ENCODE measurements around the gene SPECC1.

DNA sequence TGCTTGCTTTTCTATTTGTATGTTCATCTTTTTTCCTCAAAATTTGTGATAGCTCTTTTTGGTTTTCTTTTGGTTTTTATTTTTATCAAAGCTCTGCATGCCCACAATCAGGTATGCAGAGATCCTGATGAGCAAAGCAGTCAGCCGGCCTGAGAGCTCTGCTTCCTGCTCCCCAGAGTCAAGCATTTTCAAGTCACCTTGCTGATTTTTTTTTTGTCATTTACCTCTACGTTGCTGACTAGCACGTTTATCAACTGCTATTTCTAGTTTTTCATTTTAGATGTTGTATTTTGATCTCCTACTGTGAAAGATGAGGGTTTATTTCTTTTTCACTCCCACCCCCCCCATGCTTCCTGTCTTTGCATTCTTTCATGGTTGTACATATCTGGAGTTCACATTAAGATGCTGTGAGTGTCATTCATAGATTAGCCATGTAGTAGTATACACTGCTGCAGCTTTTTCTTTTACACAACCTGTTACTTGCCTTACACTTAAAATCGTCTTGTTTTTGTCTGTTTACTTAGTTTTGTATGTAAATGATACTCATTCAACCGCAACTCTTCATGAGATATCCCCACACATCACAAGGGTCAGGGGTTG is 262.0 kb downstream of the SPECC1 start:
- TF ChIP-seq, protein P1, sequence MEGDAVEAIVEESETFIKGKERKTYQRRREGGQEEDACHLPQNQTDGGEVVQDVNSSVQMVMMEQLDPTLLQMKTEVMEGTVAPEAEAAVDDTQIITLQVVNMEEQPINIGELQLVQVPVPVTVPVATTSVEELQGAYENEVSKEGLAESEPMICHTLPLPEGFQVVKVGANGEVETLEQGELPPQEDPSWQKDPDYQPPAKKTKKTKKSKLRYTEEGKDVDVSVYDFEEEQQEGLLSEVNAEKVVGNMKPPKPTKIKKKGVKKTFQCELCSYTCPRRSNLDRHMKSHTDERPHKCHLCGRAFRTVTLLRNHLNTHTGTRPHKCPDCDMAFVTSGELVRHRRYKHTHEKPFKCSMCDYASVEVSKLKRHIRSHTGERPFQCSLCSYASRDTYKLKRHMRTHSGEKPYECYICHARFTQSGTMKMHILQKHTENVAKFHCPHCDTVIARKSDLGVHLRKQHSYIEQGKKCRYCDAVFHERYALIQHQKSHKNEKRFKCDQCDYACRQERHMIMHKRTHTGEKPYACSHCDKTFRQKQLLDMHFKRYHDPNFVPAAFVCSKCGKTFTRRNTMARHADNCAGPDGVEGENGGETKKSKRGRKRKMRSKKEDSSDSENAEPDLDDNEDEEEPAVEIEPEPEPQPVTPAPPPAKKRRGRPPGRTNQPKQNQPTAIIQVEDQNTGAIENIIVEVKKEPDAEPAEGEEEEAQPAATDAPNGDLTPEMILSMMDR (IDR thresholded peaks at IDR 0.05) = no peak
- TF ChIP-seq POLR2A (IDR thresholded peaks at IDR 0.05) = no peak

All from lower leg skin (tissue), 3 donors.